Prostate gland (tissue), 2 donors: ENCODE results near the gene GDF11. TPM values are rescaled to one million over a fixed set of nuclear protein-coding genes. Genes with fewer than 3 reads are reported as not detected.

Experiments used
- DNase-seq: peaks from one replicate; pipeline ENCODE4 v3.0.0-alpha.2; 2019; ENCODE audit warnings: low spot score
- H3K27ac ChIP-seq, 2 donors: fragments of 200-600 bp; sonication (generic); 2 replicates each; pipeline ENCODE4 v1.5.1; 2017 to 2019
- H3K27me3 ChIP-seq: fragments of 200-600 bp; sonication (generic); replicated peaks from 2 replicates; pipeline ENCODE4 v1.5.1; 2019; ENCODE audit not compliant: insufficient read depth
- H3K36me3 ChIP-seq, 2 donors: fragments of 200-600 bp; sonication (generic); 1 replicate in 1 of 2; 2 replicates in 1 of 2; pipeline versions ENCODE4 v1.5.1 to v1.8.1; 2017 to 2019
- H3K4me1 ChIP-seq: fragments of 200-600 bp; sonication (generic); replicated peaks from 2 replicates; pipeline ENCODE4 v1.5.1; 2019
- H3K4me3 ChIP-seq, 2 donors: fragments of 200-600 bp; sonication (generic); 2 replicates each; pipeline ENCODE4 v1.5.1; 2017 to 2019
- H3K9me3 ChIP-seq: fragments of 200-600 bp; sonication (generic); 2 replicates; pipeline ENCODE4 v1.5.1; 2017
- CTCF ChIP-seq, 4 experiments: fragments of 200-600 bp in 2 of 4; fragments of 450-650 bp in 2 of 4; sonication (generic) in 2 of 4; IDR thresholded peaks; 1 replicate in 3 of 4; 2 replicates in 1 of 4; pipeline ENCODE4 v1.5.1; 2016 to 2019; ENCODE audit warnings: antibody characterized with exemption in 4 of 4, mild to moderate bottlenecking in 2 of 4, moderate library complexity in 2 of 4
- POLR2A ChIP-seq: fragments of 450-650 bp; IDR thresholded peaks from one replicate; pipeline ENCODE4 v1.6.1; 2016; ENCODE audit warnings: antibody characterized with exemption, mild to moderate bottlenecking
- POLR2AphosphoS5 ChIP-seq: sonication (generic); formaldehyde crosslinking; IDR thresholded peaks from one replicate; pipeline ENCODE4 v1.6.1; 2017; ENCODE audit warnings: antibody characterized with exemption
- WGBS: methylation state at CpG from one replicate; pipeline ENCODE4 v1.1.5; 2018; 5-methylcytosine and 5-hydroxymethylcytosine counted together
- intact Hi-C: fragments of 100-400 bp; cut with DNase I; formaldehyde crosslinking; loops from one replicate; pipeline ENCODE4 v1.14.2; 2022
- total RNA-seq, 2 donors: library from RNA; depleted of rRNA; stranded (reverse); fragments of >200 nt; gene quantifications; one replicate each; pipeline ENCODE4 v1.1.0, GENCODE V29; 2016

Gene GDF11
- total RNA-seq, 2 donors from 2014 or later, result 4.1 to 10.3 TPM

GRCh38 chr12:55716582-55716957 is 26.4 kb upstream of the GDF11 start:
- 3% methylated on average over 13 of the region's 13 CpGs for WGBS

GRCh38 chr12:55717011-55718007 is 25.6 kb upstream of the GDF11 start:
- no peaks in the 10 kb centered on the region for H3K9me3 ChIP-seq
- H3K36me3 ChIP-seq, result no peaks in the 10 kb centered on the region
- TF ChIP-seq POLR2AphosphoS5 (no peak), POLR2A (no peak), CTCF (IDR thresholded peaks at IDR 0.05) (no peak)
- peak overlapping the region; percentile 91 to 93 for H3K27ac ChIP-seq
- peak overlapping the region in 1 of 2 donors; percentile 77 for H3K4me3 ChIP-seq
- no peak for DNase-seq
- intact Hi-C loops, result no loop called here
- 27% methylated on average over 8 of the region's 8 CpGs for WGBS
- no peaks in the 10 kb centered on the region for H3K27me3 ChIP-seq
- H3K4me1 ChIP-seq, result peaks cover 12% of the 10 kb centered on the region

More at GRCh38 chr12:55716582-55716957, 26.4 kb upstream of the GDF11 start:
- no peaks in the 10 kb centered on the region for H3K9me3 ChIP-seq
- H3K4me3 ChIP-seq, result peak overlapping the region; percentile 77 to 80
- no peak for DNase-seq
- TF ChIP-seq POLR2A, result no peak
- no peak for TF ChIP-seq CTCF (IDR thresholded peaks at IDR 0.05)
- no peak for TF ChIP-seq POLR2AphosphoS5
- H3K36me3 ChIP-seq, result no peaks in the 10 kb centered on the region
- peak overlapping the region; percentile 91 to 93 for H3K27ac ChIP-seq
- H3K4me1 ChIP-seq, result peaks cover 12% of the 10 kb centered on the region
- no peaks in the 10 kb centered on the region for H3K27me3 ChIP-seq
- intact Hi-C loops, result no loop called here

GRCh38 chr12:55718015-55718414 is 24.9 kb upstream of the GDF11 start:
- Histone ChIP-seq H3K36me3 (no peaks in the 10 kb centered on the region), H3K27ac (peak overlapping the region; percentile 9 to 16), H3K9me3 (no peaks in the 10 kb centered on the region), H3K27me3 (no peaks in the 10 kb centered on the region), H3K4me3 (no peak overlapping the region), H3K4me1 (peaks cover 12% of the 10 kb centered on the region)
- DNase-seq, result no peak
- no peak for TF ChIP-seq CTCF (IDR thresholded peaks at IDR 0.05)
- no peak for TF ChIP-seq POLR2AphosphoS5
- no peak for TF ChIP-seq POLR2A
- 16% methylated on average over 4 of the region's 4 CpGs for WGBS
- intact Hi-C loops, result no loop called here

- no peak for DNase-seq
- no peak overlapping the region for H3K4me3 ChIP-seq
- H3K27me3 ChIP-seq, result no peaks in the 10 kb centered on the region
- H3K9me3 ChIP-seq, result no peaks in the 10 kb centered on the region
- no peak for TF ChIP-seq POLR2A
- no peak for TF ChIP-seq CTCF (IDR thresholded peaks at IDR 0.05)
- no peak for TF ChIP-seq POLR2AphosphoS5
- WGBS, result 40% methylated on average over 4 of the region's 4 CpGs
- peaks cover 12% of the 10 kb centered on the region for H3K4me1 ChIP-seq
- H3K27ac ChIP-seq, result peak overlapping the region; percentile 28 to 40
- no peaks in the 10 kb centered on the region for H3K36me3 ChIP-seq
- intact Hi-C loops, result no loop called here
Observed at GRCh38 chr12:55718624-55719275, 24.2 kb upstream of the GDF11 start.
